Stimulated activated CD8-positive, alpha-beta memory T cell treated with anti-CD3 and anti-CD28 coated beads, Interleukin-7, amount 100 ng/mL, for 1 hour (primary cell): Measurements from ENCODE around the gene PLD4.
A peak's percentile ranks its signal among the peaks of the same experiment; 100 is the strongest.

Source experiments
- DNase-seq, 2 donors: peaks; one replicate each; pipeline ENCODE4 v3.0.0-alpha.2; 2020; ENCODE audit warnings: low read depth in 2 of 2

PLD4 gene

GRCh38 chr14:104928391-104929133, 3.9 kb downstream of the PLD4 start:
- DNase-seq: no peak

DNA sequence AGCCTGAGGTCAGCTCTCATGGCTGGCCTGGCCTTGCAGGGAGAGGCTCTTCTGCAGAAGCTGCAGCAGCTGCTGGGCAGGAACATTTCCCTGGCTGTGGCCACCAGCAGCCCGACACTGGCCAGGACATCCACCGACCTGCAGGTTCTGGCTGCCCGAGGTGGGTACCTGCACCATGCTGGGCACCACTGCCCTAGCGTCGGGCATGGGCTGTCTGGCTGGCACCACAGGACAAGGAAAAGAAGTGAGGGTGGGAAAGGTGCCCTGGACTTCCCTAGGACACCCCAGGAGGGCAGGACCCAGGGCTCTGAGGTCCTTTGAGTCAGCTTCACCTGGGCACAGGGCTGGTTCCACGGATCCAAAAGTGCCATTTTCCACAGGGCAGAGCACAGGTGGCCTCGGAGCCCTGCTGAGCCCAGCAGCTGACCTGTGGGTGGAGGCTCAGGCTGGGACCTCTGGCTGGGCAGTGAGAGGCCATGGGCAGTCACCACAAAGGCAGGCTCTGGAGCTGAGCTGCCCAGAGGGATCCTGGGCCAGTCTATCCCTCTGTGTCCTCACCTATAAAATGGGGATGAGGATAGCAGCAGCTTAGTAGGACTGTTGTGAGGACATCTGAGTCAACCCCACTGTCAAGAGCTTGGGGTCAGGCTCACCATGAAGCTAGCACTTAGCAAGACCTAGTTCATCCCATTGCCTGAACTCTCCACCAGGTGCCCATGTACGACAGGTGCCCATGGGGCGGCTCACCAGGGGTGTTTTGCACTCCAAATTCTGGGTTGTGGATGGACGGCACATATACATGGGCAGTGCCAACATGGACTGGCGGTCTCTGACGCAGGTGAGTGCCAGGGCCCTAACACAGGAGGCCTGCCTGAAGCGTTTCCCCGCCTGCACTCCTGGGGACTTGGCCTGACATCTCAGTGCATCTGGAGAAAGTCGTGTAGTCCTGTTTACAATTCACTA, 4.9 kb downstream of the PLD4 start:
- DNase-seq: no peak

DNA sequence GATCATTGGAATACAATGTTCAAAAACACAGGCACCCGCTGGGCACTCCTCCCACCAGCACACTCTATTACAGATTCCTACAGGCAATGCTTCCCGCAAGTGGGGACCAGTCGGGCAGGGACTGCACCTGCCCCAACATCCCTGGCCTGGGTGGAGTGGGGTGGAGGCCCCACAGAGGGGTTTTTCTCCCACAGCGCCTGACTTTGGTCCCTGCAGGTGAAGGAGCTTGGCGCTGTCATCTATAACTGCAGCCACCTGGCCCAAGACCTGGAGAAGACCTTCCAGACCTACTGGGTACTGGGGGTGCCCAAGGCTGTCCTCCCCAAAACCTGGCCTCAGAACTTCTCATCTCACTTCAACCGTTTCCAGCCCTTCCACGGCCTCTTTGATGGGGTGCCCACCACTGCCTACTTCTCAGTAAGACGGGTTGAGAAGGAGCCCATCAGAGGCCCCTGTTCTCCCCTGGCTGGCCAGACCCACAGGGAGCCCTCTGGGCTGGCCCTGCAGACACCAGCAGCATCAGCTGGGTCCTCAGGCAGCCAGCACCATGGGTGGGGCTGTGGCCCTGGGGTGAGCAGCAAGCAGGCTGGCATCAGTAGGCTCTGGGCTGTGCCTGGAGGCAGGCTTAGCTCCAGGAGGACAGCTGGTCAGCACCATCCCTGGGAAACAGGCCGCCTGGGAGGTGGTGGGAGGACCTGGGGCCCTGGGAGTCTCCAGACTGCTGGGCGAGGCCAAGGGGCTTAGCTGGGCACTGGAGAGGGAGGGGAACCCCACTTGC, 6.0 kb downstream of the PLD4 start:
- DNase-seq: no peak

DNA sequence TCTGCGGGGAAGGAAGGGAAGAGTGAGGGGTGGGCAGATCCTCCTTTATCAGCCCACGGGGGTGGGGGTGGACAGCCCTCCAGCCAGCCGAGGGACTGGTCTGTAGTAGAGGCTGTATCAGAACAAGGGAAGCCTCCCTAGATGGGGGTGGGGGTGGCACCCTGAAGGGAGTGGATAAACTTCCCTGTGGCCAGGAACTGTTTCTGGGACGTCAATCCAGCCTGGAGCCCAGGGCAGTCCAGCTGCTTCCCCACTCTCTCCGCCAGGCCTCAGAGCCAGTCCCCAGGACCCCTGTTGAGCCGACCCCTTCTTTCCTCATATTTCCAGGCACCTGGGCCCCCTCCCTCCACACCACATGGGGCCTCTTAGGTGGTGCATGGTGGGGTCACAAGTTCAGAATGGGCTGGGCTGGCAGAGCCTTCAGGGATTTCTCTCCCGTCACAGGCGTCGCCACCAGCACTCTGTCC, 6.7 kb downstream of the PLD4 start:
- no peak for DNase-seq

- no peak for DNase-seq
Measured at GRCh38 chr14:104931771-104932675, 7.3 kb downstream of the PLD4 start.

DNA sequence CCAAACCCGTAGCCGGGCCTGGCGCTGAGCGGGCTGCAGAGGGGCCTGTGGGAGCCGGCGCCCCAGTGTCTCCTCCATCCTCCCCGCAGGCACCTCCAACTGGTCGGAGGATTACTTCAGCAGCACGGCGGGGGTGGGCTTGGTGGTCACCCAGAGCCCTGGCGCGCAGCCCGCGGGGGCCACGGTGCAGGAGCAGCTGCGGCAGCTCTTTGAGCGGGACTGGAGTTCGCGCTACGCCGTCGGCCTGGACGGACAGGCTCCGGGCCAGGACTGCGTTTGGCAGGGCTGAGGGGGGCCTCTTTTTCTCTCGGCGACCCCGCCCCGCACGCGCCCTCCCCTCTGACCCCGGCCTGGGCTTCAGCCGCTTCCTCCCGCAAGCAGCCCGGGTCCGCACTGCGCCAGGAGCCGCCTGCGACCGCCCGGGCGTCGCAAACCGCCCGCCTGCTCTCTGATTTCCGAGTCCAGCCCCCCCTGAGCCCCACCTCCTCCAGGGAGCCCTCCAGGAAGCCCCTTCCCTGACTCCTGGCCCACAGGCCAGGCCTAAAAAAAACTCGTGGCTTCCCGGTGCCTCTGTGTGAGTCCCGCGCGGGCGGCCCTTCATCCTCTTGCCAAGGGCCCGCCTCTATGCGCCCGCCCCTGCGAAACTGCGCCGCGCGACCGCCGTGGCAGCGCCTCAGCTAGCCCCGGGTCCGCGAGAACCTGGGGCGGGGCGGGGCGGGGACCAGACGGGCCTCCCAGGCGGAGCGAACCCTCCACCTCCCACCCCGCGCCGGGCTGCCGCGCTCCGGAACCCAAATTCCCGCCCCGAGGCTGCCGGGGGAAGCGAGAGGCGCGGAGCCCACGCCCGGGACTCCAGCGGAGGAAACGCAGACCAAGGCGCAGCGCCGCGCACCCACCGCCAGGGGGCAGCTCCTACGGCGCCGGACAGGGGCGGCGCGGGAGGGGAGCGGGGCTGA, 8.3 kb downstream of the PLD4 start:
- peak; percentile 67 to 75 for DNase-seq

- no peak for DNase-seq
Measured at GRCh38 chr14:104933746-104934733, 9.4 kb downstream of the PLD4 start.

GRCh38 chr14:104935026-104935650, 10.5 kb downstream of the PLD4 start:
- no peak for DNase-seq

- no peak for DNase-seq
Measured at GRCh38 chr14:104935955-104936354, 11.3 kb downstream of the PLD4 start.

DNA sequence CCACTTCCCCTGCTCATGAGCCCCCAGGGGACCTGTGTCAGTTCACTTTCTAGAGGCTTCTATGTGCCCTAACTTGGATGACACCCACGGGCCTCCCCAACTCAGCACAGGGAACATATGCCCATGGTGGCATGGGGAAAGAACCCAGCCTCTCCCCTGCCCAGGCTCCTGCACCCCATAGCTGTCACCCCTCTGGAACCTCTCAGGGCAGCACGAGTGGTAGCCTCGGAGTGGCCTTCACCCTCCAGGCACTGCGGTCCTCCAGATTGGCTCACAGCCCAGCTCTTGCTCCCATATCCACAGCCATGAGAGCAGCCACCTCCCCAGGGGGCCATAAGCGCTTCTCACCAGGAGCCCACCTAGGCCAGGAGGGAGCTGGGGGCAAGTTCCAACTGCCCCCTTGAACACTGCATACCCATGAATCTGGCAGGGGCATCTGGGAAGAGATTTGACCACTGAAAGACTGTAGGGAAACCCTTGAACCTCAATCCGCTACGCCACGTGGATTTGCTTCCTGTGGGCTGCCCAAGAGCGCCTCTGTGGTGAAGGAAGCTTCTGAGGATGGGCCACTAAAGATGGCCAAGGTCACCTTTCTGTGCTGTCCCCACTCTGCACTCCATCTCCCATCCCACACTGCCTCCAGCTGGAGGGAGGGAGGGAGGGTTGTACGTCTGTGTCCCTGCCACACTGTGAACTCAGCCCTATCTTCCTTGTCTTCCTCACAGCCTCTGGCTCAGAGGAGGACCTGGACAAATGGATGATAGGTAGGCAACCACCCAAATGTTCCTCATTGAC, 11.9 kb downstream of the PLD4 start:
- DNase-seq: no peak

DNA sequence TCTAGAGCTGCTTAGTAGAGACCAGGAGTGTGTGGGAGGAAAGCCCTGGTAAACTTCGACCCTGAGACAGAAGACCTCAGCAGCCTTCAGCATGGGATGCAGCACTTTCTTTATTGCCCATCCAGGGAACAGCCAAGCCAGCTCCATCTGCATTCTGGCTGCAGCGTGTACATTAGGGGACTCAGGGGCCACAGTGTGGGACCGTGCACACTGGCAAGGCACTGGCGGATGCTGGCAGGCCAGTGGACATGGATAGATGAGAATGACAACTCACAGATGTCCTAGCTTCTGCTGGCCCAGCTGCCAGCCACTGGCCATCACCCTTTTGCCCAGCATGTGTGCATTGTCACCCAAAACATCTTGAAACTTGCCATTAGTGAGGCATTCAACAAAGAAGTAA, 12.5 kb downstream of the PLD4 start:
- no peak for DNase-seq

GRCh38 chr14:104937694-104938365, 13.2 kb downstream of the PLD4 start:
- DNase-seq: no peak

GRCh38 chr14:104938436-104938835, 13.8 kb downstream of the PLD4 start:
- DNase-seq: no peak

DNA sequence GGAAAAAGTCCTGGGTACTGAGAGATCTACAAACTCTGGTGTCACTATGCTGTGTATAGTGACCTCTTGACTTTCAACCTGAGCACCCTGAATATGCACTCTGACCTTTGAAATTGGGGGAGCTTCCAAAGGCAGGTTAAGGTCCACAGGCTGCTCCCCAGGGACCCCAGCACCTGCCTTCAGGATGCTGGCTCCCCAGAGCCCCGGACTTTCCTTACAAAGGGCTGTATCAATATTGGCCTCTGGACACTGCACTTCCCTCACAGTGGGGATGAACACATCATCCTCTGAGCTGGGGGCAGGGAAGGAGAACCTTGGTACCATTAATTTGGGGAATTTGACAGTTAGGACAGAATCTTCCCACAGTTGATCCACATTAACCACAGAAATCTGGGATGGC, 14.3 kb downstream of the PLD4 start:
- no peak for DNase-seq

GRCh38 chr14:104939666-104940410, 15.2 kb downstream of the PLD4 start:
- no peak for DNase-seq
